GM18870 (cell line): ENCODE data around the gene CYP11A1.

Source experiments
- ATAC-seq: cut with Tn5 transposase; IDR thresholded peaks from one replicate; pipeline ENCODE4 v1.9.1; 2021; ENCODE audit warnings: moderate library complexity; ENCODE audit not compliant: unreplicated experiment

Gene CYP11A1

DNA sequence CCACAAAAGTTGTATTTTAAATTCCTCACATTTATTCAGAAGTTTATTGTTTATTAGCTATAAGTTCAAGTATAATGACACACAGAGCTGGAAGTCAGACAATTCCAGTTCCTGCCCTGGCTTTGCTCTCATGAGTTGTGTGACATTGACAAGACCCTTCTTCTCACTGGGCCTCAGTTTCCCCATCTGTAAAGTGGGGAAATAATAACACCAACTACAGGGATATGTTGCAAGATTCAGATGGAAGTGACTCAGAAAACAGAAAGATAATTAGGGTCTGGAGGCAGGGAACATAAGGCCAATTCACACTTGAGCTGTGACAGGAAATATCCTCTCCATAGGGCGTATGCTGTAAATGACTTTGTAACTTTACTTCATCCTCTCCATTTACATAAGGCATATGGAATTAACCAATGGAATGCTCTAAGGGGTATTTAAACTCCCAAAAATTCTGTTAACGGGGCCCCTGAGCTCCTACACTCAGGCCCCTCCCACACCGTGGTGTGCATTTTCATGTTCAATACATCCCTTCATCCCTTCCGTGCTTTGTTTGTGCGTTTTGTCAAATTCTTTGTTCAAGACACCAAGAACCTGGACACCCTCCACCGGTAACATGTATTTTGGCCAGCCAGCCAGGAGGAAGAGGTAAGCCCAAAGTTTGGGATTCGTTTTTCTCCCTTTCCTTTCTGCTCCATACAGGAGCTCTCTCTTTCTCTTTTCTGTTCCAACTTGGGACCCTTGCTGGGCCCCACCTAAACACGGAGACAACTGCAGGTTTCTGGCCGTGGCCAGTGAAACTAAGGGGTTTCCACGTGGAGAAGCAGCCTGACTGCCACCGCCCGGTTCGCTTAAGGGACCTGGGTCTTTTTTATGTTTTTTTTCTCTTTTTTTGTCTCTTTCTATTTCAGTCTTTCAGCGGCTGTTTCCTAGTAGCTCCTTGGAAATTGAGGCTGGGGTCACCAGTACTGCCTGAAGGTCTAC, 16.9 kb downstream of the CYP11A1 start:
- ATAC-seq, result no peak

DNA sequence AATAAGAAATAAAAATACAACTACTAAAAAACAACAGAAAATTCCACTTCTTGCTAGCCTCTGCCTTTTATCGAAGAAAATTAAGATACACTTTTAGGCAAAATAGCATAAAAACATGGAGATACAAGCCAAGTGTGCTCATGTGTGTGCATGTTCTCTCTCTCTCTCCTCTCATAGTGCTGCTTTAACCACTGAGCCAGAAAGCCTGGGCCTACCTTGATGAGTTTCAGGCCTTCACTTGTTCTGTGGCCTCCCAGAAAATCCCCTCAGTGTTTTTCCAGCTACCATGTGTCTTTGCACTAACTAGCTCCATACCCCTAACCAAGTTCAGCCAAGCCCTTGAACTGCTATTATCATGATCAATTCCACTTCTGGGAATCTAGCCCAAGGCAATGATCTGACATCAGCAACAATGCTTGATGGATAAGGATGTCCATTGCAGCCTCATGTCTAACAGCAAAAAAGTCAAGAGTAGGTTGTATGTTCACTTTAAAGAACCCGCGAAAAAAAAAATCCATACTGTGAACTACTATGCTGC, 18.1 kb downstream of the CYP11A1 start:
- ATAC-seq, result no peak

DNA sequence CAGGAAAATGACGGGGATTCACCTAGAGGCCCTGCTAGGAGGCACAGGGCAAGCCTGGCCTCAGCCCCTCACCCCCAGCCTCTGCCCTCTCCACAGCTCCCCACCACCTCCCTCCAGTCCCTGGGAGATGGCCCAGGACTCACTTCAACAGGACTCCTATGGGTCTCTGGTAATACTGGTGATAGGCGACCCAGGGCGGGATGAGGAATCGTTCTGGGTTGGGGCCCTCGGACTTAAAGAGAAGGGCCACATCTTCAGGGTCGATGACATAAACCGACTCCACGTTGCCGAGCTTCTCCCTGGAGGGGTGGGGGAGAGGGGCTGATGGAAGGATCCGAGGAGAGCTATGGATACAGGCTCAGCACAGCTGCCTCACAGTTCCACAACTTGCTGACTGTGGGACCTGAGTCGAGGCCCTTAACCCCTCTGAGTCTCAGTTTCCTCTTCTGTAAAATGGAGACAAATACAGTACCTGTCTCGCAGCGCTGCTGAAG, 19.6 kb downstream of the CYP11A1 start:
- no peak for ATAC-seq

DNA sequence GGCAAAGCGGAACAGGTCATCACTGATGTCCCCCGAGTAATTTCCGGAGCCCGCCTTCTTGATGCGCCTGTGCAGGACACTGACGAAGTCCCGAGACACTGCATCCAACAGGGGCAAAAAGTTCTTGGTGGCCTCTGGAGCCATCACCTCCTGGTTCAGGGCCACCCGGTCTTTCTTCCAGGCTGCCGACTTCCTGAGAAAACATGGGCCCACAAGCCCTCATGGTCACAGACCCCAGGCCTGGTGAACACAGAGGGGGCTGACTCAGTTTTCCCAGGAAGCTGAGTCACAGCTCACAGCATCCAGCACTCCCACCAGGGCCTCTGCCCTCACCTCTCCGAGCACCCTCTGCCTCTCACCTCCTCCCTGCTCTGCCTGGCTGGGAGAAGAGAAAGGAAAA, 22.4 kb downstream of the CYP11A1 start:
- no peak for ATAC-seq

DNA sequence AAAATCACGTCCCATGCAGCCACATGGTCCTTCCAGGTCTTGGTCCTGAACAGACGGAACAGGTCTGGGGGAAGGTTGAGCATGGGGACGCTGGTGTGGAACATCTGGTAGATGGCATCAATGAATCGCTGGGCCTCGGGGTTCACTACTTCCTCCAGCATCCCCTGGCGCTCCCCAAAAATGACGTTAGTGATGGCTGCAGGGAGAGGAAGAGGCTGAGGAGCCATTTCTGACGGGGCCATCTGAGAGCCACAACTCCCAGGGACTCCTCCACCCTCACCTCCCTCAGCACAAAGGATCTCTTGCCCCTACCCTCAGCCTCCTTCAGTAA, 23.7 kb downstream of the CYP11A1 start:
- ATAC-seq, result no peak

DNA sequence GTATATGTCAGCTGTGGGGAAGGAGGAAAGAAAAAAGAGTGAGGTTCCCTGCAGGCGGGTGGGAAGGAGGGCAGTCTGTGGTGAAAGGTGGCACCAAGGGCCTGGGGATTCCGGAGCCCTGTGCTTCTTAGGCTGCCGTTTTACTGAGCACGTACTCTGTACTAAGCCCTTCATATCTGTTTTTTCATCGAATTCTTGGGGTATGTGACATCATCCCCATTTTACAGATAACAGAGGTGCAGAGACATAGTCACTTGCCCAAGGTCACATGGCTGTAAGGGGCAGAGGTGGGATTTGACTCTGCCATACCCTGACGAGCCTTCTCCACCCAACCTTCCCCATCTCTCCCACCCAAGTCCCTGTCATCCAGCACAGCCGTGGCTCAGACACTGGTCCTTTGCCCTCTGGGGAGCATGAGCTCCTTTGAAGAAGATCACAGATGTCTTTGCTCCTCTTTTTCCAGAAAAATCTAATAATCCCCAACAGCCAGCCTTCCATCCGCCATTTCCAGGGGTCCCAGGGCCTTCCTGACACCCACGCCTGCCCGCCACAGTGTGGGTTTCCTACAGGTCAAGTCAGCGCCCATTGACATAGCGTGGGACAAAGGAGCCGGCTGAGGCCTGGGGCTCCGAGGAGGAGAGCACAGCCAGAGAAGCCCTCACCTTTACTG, 24.2 kb downstream of the CYP11A1 start:
- ATAC-seq, result no peak

DNA sequence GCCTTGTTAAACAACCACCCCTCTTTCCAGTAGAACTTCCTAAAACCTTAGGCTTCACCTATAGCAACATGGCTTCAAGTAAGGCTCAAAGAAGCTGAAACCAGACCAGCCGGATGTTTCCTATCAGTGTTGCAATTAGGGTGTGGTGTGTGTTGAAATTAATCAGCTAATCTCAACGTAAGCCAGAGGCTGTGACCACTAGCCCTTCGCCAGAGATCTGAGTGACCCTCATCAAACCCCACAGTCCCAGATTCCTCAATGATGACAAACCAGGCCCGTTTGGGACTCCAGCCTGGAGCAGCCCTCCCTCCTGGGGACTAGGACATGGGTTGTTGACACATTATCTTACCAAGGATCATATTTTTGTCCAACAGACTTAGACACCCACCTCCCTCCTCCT, 27.3 kb downstream of the CYP11A1 start:
- no peak for ATAC-seq

DNA sequence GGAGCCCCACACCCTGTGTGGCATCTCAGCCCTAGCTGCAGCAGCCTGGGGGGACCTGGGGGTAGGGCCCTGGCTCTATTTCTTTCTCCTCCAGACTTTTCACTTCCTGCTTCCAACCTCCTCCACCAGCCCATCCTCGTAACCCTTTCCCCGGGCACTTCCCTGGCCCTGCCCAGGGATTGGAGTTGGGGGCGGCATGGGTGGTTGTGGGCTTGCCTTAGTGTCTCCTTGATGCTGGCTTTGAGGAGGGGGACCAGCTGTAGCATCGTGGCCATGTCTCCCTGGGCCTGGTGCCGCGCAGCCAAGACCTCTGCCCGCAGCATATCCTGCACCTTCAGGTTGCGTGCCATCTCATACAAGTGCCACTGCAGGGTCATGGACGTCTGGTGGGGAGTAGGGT, 28.1 kb downstream of the CYP11A1 start:
- no peak for ATAC-seq

DNA sequence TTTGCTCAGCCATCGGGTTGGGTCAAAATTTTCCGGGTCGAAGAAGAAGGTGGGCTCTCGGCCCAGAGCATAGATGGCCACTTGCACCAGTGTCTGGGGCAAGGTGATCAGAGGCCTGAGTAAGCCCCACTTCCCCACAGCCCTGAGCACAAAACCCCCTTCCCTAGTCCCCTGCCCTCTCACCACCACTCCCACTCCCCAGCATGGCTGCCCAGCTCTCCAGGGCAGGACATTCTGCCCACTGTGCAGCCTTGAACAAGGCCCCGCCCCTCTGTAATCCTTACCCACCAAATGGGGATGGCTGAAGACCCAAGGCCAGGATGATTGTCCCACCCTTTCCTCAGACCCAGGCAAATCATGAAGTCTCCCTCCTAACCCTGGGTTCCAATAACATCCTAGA, 28.8 kb downstream of the CYP11A1 start:
- no peak for ATAC-seq

DNA sequence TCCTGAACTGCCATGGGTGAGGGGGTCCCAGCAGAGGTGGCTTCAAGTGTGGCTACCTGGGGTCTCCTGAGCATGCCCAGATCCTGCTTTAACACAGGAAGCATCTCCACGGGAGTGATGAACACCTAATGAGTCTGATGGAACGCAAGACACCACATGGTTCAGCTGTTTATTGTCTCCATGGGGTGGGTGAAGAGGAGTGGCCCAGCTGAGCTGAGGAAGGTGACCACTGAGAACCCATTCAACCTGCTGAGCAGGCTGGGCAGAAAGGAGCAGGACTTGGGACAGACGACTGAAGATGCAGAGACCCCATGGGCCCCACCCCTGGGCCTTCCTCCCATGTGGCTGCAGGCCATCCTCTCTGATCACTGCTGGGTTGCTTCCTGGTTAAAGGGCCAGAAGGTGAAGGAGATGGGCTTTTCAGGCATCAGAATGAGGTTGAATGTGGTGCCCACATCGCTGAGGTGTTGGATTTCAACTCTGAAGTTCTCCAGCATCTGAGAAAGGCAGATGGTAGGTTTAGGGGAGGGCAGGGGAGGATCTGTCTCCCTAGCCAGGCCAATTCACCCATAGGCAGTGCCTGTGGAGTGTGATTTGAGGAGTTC, 29.7 kb downstream of the CYP11A1 start:
- ATAC-seq, result no peak

DNA sequence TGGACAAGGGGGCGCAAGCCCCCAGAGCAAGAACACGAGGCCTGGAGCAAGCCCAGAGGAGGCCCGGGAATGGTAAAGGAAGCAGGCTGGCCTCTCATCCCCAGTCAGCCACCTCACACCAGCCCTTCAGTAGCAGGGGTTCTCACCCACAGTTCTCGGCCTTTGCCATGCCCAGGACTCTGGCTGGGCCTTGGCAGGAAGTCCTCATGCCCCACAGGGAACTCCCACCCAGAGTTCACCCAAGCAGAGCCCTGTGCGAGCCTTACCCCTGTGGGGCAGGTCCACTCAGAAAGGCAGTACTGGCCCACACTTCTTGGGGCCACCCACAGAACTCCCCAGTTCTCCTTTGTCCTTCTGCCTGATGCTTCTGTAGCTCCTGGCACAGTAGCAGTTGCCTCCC, 30.3 kb downstream of the CYP11A1 start:
- ATAC-seq, result no peak

DNA sequence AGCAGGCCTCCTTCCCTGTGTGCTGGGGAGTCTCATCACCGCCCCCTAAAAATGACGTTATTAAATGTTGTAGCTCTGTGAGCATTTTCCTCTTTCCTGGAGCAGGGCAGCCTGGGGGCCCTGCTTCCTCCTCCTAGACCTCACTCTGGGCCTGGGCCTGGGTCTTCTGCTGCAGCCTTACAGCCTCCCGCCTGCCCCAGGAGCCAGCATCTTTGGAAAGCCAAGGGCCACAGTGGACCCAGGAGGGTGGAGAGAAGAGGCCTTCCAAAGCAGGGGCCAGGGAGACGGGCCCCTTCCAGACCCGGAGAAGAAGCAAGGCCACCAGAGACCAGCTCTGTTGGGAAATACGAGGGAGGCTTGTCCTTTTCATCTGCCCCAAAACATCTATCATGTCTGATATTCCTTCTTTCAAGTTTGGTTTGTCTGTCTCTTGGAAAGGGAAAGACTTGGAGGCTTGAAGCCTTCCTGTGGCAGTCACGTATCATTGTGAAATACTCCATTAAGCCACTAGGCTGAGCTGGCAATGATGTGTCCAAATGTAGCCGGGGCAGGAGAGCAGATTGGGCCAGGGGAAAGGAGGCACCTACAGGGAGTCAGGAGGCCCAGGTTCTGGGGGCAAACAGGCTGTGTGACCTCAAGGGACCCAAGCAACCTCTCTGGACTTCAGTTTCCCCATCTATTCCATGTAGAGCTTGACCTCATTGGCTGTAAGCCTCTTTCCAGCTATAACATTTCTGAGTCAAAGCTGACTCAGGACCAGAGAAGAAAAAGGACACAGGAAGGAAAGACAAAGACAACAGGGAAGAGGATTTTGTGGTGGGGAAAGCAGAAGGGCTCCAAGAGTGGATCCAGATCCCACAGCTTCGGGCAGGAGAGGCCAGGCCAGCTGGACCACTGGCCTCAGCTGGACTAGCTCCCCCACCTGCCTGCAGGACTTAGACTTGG, 31.1 kb downstream of the CYP11A1 start:
- ATAC-seq, result no peak

DNA sequence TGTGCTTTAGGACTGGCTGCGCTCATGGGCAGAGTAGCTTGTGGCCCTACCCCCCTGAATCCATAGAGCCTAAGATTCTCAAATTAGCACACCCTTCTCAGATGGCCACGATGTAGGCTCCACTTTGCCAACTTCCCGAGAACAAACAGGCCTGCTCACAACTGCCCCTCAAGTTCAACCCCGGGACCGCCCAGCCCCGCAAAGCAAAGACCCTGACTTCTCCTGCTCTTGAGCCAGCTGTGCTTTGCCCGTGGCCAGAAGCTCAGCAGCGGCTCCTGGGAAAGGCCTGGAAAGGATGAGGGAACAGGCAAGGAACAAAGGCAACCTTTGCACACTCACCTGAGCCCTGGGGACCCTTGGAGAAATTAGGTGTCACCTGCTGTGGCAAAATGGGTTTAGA, 32.0 kb downstream of the CYP11A1 start:
- ATAC-seq, result no peak

DNA sequence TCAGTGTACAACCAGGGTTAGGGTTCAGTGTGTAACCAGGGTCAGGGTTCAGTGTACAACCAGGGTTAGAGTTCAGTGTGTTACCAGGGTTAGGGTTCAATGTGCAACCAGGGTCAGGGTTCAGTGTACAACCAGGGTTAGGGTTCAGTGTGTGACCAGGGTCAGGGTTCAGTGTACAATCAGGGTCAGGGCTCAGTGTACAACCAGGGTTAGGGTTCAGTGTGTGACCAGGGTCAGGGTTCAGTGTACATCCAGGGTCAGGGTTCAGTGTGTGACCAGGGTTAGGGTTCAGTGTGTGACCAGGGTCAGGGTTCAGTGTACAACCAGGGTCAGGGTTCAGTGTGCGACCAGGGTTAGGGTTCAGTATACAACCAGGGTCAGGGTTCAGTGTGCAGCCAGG, 33.3 kb downstream of the CYP11A1 start:
- no peak for ATAC-seq

DNA sequence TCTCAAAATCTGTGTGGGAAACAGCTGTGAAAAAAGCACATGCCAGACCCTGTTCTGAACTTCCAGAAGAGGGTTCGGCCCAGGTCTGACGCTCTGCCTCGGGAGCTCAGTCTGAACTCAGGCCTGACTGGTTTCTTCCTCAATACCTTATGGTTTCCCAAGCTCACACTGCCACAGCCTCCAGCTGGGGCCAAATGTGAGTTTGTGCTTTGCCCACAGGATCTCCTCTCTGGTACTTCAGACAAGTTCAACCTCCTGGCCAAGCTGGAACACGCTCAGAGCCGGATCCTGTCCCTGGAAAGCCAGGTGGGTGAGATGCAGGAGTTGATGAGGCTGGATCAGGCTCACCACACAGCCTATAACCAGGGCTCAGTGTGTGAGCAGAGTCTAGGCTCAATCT, 33.8 kb downstream of the CYP11A1 start:
- no peak for ATAC-seq

DNA sequence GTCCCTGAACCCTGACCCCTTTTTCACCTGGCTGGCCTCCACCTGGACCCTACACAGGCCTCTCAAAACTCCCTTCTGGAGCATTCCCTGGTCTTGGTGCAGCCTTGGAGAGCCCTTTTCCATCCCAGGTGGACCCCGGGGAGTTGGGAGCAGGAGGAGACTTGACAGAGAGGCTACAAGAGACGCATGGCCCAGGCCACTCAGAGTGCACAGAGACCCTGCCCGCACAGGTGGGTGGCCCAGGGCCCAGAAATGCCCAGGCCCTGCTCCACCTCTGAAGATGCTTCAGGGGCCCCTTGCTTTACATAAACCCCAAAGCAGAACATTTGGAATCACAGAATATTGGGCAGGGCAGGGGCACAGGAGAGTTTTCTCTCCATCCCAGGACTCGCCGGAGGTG, 34.4 kb downstream of the CYP11A1 start:
- ATAC-seq, result no peak

DNA sequence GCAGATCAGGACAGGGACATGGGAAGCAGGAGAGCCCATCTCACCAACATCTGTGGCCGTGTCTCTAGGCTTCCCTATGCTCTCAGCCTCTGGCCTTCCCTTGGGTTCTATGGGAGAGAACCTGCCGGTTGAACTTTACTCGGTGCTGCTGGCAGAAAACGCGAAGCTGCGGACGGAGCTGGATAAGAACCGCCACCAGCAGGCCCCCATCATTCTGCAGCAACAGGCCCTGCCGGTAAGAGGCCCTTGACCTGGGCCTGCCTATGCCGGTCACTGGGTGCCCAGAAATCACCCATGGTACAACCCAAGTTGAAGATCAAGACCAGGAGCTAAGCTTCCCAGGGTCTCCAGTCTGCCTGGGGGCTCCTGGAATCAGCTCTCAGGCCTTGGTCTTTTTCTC, 34.8 kb downstream of the CYP11A1 start:
- ATAC-seq, result no peak

DNA sequence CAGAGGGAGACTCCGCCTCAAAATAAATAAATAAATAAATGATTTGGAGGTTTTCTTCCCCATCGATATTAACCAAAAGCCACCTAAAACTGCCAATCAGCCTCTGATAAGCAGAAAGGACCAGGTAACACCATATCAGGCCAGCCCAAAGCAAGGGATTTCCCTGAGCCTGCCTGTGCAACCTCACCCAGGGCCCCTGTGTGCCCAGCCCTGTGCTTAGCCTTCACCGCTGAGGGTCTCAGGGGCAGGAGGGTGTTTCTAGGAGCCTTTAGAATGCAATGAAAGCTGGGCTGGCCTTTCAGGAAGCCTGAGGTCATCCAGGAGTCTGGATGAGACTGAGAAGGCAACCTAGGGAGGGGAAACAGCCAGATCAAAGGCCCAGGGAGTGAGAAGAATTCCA, 35.4 kb downstream of the CYP11A1 start:
- no peak for ATAC-seq

DNA sequence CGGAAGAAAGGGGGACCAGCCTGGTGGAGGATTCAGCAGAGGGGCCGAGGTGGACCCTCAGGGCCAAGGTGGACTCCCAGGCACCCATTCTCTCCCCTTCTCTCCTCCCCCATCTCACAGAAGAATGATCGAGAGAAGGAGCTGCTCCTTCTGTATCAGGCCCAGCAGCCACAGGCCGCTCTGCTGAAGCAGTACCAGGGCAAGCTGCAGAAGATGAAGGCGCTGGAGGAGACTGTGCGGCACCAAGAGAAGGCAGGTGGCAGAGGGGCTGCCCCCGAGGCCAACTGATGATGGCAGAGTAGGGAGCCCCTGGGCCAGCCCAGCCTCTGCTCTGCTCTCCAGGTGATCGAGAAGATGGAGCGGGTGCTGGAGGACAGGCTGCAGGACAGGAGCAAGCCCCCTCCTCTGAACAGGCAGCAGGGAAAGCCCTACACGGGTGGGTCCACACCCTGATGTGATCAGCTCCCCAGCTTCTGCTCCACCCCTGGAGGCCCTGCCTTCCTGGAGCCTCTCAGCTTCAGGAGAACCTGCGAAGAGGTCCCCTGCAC, 36.5 kb downstream of the CYP11A1 start:
- no peak for ATAC-seq

DNA sequence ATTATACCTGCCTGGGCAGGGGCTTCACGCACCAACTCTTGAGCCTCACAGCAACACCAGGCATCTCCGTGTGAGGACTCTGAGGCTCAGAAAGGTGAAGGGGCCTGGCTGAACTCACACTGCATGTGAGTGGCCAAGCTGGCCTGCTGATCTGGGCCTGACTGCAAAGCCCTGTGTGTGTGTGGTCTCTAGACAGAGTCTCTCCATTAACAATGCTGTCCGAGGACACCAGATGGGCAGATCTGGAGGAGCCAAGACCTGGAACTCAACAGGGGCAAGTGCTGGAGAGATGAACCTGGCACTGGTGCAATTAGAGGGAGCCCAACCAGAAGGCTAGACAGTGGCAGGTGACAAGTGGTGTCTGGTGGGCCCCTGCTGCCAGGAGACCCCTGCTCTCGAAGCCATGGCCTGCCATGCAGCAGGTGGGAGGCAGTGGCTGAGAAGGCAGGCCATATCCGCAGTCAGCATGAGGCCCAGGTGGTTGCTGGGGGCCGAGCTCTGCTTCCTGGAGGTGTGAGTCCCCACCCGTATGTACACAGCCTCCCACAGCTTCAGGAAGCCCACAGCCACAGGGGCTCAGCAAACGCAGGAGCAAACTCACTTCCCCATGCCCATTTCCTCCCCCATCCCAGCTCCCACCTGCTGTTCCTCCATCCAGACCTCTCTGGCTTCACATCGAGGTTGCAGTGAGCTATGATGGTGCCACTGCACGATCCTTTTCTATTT, 39.0 kb downstream of the CYP11A1 start:
- no peak for ATAC-seq
